Measurements from ENCODE around the gene ABHD17B.

- no peak for TF ChIP-seq CTCF (IDR thresholded peaks at IDR 0.05)
- no peak for TF ChIP-seq POLR2A (IDR thresholded peaks at IDR 0.05)
Measured at GRCh38 chr9:71858102-71858798, 52.7 kb downstream of the ABHD17B start.

All from body of pancreas (tissue), 4 donors.